ENCODE data around the gene RFX6.

The RFX6 gene

DNA sequence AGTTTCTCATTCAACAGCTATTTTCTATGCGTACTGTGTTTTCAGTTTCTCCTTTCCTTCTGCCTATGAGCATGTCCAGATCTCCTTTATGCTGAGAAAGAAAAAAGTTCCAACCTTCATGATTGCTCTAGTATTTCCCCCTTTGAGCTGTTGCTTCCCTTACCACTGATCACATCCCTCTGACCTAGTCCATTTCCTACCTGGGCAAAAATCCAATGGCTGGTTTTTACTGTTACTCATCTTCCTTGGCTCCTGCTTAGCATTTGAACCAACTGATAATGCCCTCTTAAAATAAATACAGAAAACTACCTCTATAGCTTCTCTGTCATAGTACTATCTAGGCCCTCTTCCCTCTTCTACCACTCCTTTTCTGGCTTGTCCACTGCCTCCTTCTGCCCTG is 6.0 kb downstream of the RFX6 start:
- TF ChIP-seq, protein P1, sequence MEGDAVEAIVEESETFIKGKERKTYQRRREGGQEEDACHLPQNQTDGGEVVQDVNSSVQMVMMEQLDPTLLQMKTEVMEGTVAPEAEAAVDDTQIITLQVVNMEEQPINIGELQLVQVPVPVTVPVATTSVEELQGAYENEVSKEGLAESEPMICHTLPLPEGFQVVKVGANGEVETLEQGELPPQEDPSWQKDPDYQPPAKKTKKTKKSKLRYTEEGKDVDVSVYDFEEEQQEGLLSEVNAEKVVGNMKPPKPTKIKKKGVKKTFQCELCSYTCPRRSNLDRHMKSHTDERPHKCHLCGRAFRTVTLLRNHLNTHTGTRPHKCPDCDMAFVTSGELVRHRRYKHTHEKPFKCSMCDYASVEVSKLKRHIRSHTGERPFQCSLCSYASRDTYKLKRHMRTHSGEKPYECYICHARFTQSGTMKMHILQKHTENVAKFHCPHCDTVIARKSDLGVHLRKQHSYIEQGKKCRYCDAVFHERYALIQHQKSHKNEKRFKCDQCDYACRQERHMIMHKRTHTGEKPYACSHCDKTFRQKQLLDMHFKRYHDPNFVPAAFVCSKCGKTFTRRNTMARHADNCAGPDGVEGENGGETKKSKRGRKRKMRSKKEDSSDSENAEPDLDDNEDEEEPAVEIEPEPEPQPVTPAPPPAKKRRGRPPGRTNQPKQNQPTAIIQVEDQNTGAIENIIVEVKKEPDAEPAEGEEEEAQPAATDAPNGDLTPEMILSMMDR (IDR thresholded peaks at IDR 0.05) = no peak

- TF ChIP-seq, protein P1 (IDR thresholded peaks at IDR 0.05) = no peak
These were observed 7.5 kb downstream of the RFX6 start for GRCh38 chr6:116884530-116884929.

DNA sequence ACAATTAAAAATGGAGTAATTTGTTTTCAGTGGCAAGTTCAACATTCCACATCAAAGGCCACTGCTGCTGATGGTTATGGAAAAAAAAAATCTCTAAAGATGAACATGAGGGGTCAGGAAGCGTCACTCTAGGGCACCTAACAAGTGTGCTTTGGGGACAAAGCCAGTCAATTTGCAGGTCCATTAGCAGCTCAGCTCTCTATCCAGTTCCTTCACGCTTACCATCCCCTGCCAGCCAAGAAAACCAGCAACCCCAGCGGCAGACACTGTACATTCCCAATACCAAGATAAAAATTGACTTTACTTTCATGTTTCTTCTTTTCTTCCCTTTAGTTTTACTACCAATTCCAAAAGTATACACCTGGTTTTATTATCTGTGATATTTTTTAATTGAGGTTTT is 10.1 kb downstream of the RFX6 start:
- TF ChIP-seq, protein P1 (IDR thresholded peaks at IDR 0.05) = no peak

DNA sequence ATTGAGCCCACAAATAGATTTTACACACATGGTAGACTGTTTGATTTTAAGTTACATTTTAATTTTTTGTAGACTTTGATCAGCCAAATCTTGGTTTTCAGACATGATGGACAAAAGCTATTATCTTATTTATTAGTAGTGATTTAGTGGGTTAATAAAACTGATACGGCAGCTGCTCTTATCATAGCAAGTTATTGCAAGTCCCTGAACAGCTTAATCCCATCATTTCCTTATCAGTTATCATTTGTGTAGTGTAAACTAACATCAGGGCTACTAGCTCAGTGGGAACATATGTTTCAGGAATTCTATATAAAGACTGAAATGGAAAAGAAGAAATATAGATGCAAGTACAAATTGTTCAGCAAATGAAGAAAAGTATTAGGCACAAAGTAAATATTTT is 10.9 kb downstream of the RFX6 start:
- TF ChIP-seq, protein P1 (IDR thresholded peaks at IDR 0.05) = no peak

DNA sequence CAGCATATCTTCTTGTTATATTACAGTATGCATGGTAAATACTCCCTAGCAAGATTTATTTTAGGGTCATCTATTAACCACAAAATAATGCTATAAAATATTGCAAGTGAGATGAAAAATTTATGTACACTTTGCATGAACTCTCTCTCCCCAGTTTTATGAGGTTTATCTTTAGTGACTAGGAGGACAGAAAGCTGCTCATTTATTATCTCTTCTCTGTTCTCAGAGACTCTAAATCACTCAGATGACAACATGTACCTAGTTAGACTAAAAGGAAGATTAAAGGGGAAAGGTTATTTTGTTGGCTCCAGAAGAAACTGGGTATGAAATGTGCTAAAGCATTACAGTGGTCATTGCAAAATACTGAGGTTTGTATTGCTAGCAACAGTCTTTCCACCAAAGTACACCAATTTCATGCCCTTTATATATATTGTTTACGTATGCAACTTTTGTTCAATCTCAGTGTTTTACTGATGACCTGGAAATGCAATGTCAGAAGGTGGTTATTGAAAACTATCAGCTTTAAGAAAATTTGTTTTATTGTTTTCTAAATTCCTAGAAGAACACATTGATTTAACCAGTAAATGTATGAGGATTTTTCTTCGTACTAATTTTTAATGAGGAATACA is 11.8 kb downstream of the RFX6 start:
- TF ChIP-seq, protein P1 (IDR thresholded peaks at IDR 0.05) = no peak

DNA sequence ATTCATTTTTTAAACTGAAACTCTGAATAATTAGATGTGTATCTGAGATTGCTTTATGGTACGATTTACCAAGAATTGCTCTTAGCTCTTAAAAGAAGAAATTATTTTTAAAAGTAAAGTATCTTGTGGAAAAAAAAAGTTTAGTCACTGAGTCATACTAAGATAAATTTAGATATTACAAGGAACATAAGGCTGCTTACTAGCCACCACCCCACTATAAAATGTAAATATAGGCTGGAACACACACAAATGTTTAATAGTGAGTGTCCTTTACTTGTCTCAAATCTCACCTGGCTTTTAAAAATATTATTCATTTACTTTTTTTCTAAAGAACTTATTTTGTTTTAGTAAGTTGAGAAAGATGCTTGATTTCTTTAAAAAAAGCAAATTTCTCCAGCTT is 17.6 kb downstream of the RFX6 start:
- TF ChIP-seq, protein P1 (IDR thresholded peaks at IDR 0.05) = no peak

- TF ChIP-seq, protein P1 (IDR thresholded peaks at IDR 0.05) = no peak
These were observed 18.9 kb downstream of the RFX6 start for GRCh38 chr6:116895935-116896334.

DNA sequence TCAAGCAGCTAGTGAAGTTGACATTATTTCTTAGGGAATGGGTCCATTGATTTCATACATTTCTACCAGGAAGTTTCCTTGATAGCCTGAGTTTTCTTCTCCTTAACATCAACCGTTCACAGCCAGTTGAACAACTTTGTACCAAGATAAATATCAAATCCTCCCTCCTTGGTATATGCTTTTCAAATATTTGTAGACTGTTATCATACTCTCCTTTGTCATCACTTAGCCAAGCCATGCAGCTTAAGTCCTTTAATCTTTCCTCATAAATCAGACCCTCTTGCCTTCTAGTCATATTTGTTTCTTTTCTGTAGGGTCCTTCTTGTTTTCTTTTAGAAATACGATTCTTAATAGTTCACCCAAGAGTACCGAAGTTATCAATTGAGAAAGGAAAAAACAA is 25.6 kb downstream of the RFX6 start:
- TF ChIP-seq, protein P1 (IDR thresholded peaks at IDR 0.05) = no peak

Measured in LNCAP (cell line).